Esophagus squamous epithelium (tissue), 5 donors: ENCODE measurements around the gene NR3C2. TPM values are rescaled to one million over a fixed set of nuclear protein-coding genes. Genes with fewer than 3 reads are reported as not detected.

ENCODE experiments used
- DNase-seq: peaks from one replicate; lab custom pipeline; 2025; lab: John Stamatoyannopoulos, UW
- H3K27ac ChIP-seq, 4 donors: fragments of 200-600 bp; sonication (generic); one replicate each; pipeline ENCODE4 v1.5.1; 2016 to 2019; ENCODE audit warnings: mild to moderate bottlenecking in 1 of 4
- H3K27me3 ChIP-seq, 4 donors: fragments of 200-600 bp; sonication (generic); 1 replicate in 3 of 4; 2 replicates in 1 of 4; pipeline versions ENCODE4 v1.5.1 to v1.6.0; 2017 to 2021; ENCODE audit warnings: antibody characterized with exemption in 1 of 4
- H3K36me3 ChIP-seq, 3 donors: fragments of 200-600 bp; sonication (generic); one replicate each; pipeline ENCODE4 v1.5.1; 2016 to 2019
- H3K4me1 ChIP-seq, 3 donors: fragments of 200-600 bp; sonication (generic); one replicate each; pipeline ENCODE4 v1.5.1; 2017 to 2019
- H3K4me3 ChIP-seq, 4 donors: fragments of 200-600 bp; sonication (generic); 1 replicate in 3 of 4; 2 replicates in 1 of 4; pipeline ENCODE4 v1.5.1; 2016 to 2019; ENCODE audit warnings: mild to moderate bottlenecking in 2 of 4, moderate library complexity in 1 of 4
- H3K9me3 ChIP-seq, 3 donors: fragments of 200-600 bp; sonication (generic); one replicate each; pipeline ENCODE4 v1.5.1; 2016 to 2019
- POLR2A ChIP-seq, 4 donors: fragments of 450-650 bp; IDR thresholded peaks; one replicate each; pipeline ENCODE4 v1.6.1; 2017; ENCODE audit warnings: antibody characterized with exemption in 4 of 4, mild to moderate bottlenecking in 4 of 4, moderate library complexity in 3 of 4
- WGBS, 2 donors: methylation state at CpG; one replicate each; pipeline ENCODE4 v1.1.5; 2018; 5-methylcytosine and 5-hydroxymethylcytosine counted together
- intact Hi-C: fragments of 100-400 bp; cut with DNase I; formaldehyde crosslinking; loops from one replicate; pipeline ENCODE4 v1.15.0; 2022
- total RNA-seq, 4 donors: library from RNA; depleted of rRNA; stranded (reverse); fragments of >200 nt; gene quantifications; one replicate each; pipeline ENCODE4 v1.1.0, GENCODE V29; 2016
- TF ChIP-seq, protein P1 (sequence below), 6 experiments: fragments of 450-650 bp in 4 of 6; fragments of 200-600 bp in 2 of 6; sonication (generic) in 2 of 6; IDR thresholded peaks; one replicate each; pipeline ENCODE4 v1.5.1; 2016 to 2019; ENCODE audit warnings: antibody characterized with exemption in 6 of 6, mild to moderate bottlenecking in 4 of 6, moderate library complexity in 4 of 6
- donor health status: DM: yes; HTN: yes; CAD: no.

NR3C2 gene
- total RNA-seq, 4 donors from 2014 or later, result 1.2 to 5.3 (median 2.3) TPM

DNA sequence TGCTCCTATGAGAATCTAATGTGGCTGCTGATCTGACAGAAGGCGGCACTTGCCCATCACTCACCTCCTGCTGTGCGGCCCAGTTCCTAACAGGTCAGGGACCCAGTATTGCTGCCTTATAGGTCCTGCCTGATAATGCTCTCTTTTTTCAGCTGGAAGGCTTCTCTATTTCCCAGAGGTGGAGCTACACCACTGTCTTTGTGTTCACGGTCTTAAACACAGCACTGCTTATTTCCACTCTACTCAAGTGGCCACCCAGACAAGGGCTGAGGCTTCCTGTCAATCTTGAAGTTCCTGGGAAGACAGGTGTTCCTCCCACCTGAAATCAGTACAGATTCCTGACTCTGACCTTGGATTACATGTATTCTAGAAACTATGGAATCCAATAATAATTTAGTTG, 270.6 kb downstream of the NR3C2 start:
- Histone ChIP-seq H3K27ac (no peak overlapping the region), H3K36me3 (no peaks in the 10 kb centered on the region), H3K4me1 (peaks cover 0 to 13% (median 0%) of the 10 kb centered on the region in 3 donors), H3K9me3 (no peaks in the 10 kb centered on the region), H3K27me3 (no peaks in the 10 kb centered on the region), H3K4me3 (no peak overlapping the region)
- no peak for TF ChIP-seq POLR2A (IDR thresholded peaks at IDR 0.05)
- TF ChIP-seq, protein P1, sequence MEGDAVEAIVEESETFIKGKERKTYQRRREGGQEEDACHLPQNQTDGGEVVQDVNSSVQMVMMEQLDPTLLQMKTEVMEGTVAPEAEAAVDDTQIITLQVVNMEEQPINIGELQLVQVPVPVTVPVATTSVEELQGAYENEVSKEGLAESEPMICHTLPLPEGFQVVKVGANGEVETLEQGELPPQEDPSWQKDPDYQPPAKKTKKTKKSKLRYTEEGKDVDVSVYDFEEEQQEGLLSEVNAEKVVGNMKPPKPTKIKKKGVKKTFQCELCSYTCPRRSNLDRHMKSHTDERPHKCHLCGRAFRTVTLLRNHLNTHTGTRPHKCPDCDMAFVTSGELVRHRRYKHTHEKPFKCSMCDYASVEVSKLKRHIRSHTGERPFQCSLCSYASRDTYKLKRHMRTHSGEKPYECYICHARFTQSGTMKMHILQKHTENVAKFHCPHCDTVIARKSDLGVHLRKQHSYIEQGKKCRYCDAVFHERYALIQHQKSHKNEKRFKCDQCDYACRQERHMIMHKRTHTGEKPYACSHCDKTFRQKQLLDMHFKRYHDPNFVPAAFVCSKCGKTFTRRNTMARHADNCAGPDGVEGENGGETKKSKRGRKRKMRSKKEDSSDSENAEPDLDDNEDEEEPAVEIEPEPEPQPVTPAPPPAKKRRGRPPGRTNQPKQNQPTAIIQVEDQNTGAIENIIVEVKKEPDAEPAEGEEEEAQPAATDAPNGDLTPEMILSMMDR (IDR thresholded peaks at IDR 0.05), result no peak
- 69 to 86% methylated on average over 2 to 3 of the region's 3 CpGs for WGBS, 2 donors
- intact Hi-C loops, result no loop called here
- no peak for DNase-seq

DNA sequence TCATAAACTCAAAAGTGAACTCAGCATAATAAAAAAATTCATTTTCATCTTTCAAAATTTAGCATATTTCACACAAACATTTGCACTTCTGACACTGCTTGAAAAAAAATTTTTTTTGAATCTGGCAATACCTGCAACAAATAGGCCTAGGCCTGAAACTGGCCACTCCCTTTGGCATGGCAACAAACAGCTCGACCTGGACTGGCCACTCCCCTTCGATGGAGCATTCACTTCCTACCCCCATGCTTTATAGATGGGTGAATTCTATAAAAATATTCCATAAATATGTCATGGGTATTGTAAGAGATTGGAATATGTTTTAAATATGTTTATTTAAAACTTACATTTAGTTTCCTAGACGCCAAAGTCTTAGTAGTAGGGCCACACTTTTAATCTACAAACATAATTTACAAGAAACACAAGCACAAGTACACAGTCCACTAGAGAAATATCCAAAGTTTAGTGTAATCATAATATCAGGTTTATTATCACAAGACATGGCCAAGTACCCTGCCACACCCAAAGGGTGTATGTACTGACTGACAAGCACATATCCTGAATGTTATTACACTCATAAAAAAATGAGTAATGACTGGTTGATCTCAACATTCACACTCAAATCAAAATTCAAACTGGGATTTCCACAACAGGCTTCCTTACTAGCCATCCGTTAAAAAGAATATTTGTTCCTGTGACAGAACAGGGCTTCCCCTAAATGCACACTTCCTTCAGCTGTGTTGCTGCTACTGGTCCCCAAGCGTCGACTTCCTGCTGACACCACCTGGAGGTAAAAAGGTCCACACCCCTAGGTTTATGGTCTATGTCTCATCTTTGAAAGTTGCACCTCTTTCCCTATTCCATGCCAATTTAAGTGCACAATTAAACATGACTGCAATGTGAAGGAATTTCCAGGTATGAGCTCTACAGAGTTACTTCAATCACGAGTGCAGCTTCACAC, 271.5 kb downstream of the NR3C2 start:
- no peak for DNase-seq
- intact Hi-C loops, result no loop called here
- Histone ChIP-seq H3K9me3 (no peaks in the 10 kb centered on the region), H3K27ac (peak overlapping the region in 2 of 4 donors; percentile 1 to 15), H3K27me3 (no peaks in the 10 kb centered on the region), H3K4me1 (peaks cover 0 to 22% (median 0%) of the 10 kb centered on the region in 3 donors), H3K36me3 (no peaks in the 10 kb centered on the region), H3K4me3 (no peak overlapping the region)
- no peak for TF ChIP-seq POLR2A (IDR thresholded peaks at IDR 0.05)
- TF ChIP-seq, protein P1 (IDR thresholded peaks at IDR 0.05), result no peak
- 48 to 60% methylated on average over 7 of the region's 7 CpGs for WGBS, 2 donors

DNA sequence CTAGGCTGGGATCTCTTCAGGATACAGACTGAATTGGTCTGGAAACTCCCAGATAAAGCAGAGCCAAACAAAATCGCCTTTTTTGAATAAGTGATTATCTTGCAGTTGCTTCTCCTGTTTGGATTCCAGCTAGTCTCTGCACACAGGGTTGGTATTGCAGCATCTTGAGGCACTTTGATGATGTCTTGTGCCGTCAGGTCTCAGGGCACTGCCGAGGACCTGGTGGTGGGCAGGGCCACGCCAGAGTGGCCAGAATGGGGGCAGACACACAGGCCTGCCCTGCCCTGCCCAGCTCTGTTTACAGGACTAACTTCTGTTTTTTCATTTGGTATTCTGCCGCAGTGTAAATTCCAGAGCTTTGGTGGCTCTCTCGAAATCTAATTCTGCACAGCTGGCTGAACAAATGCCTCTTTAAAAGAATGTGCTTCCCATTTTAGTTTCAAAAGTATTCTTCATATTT, 276.1 kb downstream of the NR3C2 start:
- no peak for TF ChIP-seq POLR2A (IDR thresholded peaks at IDR 0.05)
- TF ChIP-seq, protein P1 (IDR thresholded peaks at IDR 0.05), result no peak
- WGBS, 2 donors, result 21 to 58% methylated on average over 6 of the region's 6 CpGs
- H3K27me3 ChIP-seq, result no peaks in the 10 kb centered on the region
- no peaks in the 10 kb centered on the region for H3K9me3 ChIP-seq
- peaks cover 0 to 49% (median 0%) of the 10 kb centered on the region in 3 donors for H3K4me1 ChIP-seq
- H3K4me3 ChIP-seq, result peak overlapping the region in 2 of 4 donors; percentile 8 to 31
- H3K36me3 ChIP-seq, result no peaks in the 10 kb centered on the region
- no peak for DNase-seq
- peak overlapping the region in 2 of 4 donors; percentile 46 to 57 for H3K27ac ChIP-seq
- intact Hi-C loops, result no loop called here

DNA sequence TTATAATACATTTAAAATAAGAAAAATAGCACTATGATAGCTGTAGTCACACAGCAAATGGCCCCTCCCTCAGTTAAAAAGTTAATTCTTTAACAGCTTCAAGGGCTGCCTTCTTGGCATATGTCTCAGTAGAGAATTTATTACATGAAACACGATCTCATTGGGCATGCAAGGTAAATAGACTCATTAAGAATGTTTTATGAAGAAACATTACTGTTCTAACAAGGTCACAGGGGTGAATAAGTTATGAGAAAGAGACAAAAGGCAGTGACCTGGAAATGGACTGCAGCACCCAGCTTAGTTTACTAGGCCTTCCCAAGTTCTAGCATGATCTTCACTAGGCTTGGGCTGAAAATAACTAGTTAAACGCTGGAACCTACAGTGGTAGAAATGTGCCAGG, 277.7 kb downstream of the NR3C2 start:
- no peaks in the 10 kb centered on the region for H3K27me3 ChIP-seq
- H3K4me1 ChIP-seq, result peaks cover 0 to 41% (median 0%) of the 10 kb centered on the region in 3 donors
- H3K36me3 ChIP-seq, result no peaks in the 10 kb centered on the region
- WGBS, 2 donors, result 30 to 42% methylated on average over 2 of the region's 2 CpGs
- no peak overlapping the region for H3K4me3 ChIP-seq
- TF ChIP-seq, protein P1 (IDR thresholded peaks at IDR 0.05), result no peak
- no peak for TF ChIP-seq POLR2A (IDR thresholded peaks at IDR 0.05)
- DNase-seq, result no peak
- intact Hi-C loops, result no loop called here
- H3K27ac ChIP-seq, result no peak overlapping the region
- H3K9me3 ChIP-seq, result no peaks in the 10 kb centered on the region

DNA sequence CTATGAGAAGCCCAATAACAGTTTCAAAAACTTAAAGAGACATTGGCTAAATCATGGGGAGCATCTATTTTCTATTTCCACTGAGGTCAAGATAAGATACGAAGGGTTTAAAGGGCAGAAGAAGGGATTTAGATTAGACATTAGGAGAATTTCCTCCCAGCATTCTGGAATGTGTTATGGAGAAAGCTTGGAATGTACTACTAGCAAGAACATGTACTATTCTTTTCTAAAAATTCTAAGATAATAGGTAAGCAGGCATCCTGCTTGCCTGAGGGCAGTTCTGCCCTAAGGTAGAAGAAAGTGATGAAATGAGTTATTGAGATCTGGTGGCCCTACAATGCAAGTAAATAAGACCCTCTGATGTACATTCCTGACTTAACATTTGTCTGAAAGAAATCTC, 279.2 kb downstream of the NR3C2 start:
- no peak overlapping the region for H3K27ac ChIP-seq
- intact Hi-C loops, result no loop called here

More for the DNA sequence above, 279.2 kb downstream of the NR3C2 start:
- H3K4me3 ChIP-seq, result no peak overlapping the region
- H3K4me1 ChIP-seq, result peaks cover 0 to 41% (median 0%) of the 10 kb centered on the region in 3 donors
- H3K36me3 ChIP-seq, result no peaks in the 10 kb centered on the region
- TF ChIP-seq, protein P1 (IDR thresholded peaks at IDR 0.05), result no peak
- no peak for TF ChIP-seq POLR2A (IDR thresholded peaks at IDR 0.05)
- WGBS, 2 donors, result 30 to 50% methylated on average over 1 of the region's 1 CpG
- no peak for DNase-seq
- H3K27me3 ChIP-seq, result no peaks in the 10 kb centered on the region
- H3K9me3 ChIP-seq, result no peaks in the 10 kb centered on the region
